A673 (cell line): ENCODE results near the gene FBXL4. TPM values are rescaled to one million over a fixed set of nuclear protein-coding genes. Genes with fewer than 3 reads are reported as not detected.

Experiments
- BruUV-seq: library from RNA; stranded (reverse); fragments of 400-500 nt; replicated peaks from 2 replicates; lab custom pipeline; 2021; lab: Mats Ljungman, UMichigan
- CTCF ChIA-PET: fragments of 300-600 bp; sonication (Branson Sonifier 250); formaldehyde crosslinking; loops from one replicate; lab custom pipeline; 2022; ENCODE audit warnings: antibody characterized with exemption; lab: Charles Lee
- POLR2A ChIA-PET: fragments of 300-600 bp; sonication (Branson Sonifier 250); formaldehyde crosslinking; loops from one replicate; lab custom pipeline; 2022; ENCODE audit warnings: antibody characterized with exemption; ENCODE audit not compliant: low non-redundant PET; lab: Charles Lee
- DNase-seq: peaks from one replicate; pipeline ENCODE4 v3.0.0-alpha.2; 2015; ENCODE audit warnings: low spot score
- H3K27ac ChIP-seq: fragments of 200-600 bp; sonication (generic); 2 replicates; pipeline ENCODE4 v1.5.1; 2016; ENCODE audit warnings: mixed run types, low read depth, mild to moderate bottlenecking, mixed read lengths, antibody characterized with exemption, low read length; ENCODE audit not compliant: poor library complexity, severe bottlenecking
- H3K27me3 ChIP-seq: fragments of 200-600 bp; sonication (generic); replicated peaks from 2 replicates; pipeline ENCODE4 v1.6.1; 2017; ENCODE audit warnings: mixed run types, low read depth, mild to moderate bottlenecking, mixed read lengths, antibody characterized with exemption, low read length; ENCODE audit not compliant: insufficient read depth, poor library complexity
- H3K36me3 ChIP-seq: fragments of 200-600 bp; sonication (generic); 2 replicates; pipeline ENCODE4 v1.6.1; 2016; ENCODE audit warnings: mixed run types, mild to moderate bottlenecking, mixed read lengths, antibody characterized with exemption, low read length; ENCODE audit not compliant: insufficient read depth, poor library complexity, severe bottlenecking
- H3K4me1 ChIP-seq: fragments of 200-600 bp; sonication (generic); 2 replicates; pipeline ENCODE4 v1.6.1; 2017; ENCODE audit warnings: mixed run types, mild to moderate bottlenecking, mixed read lengths, antibody characterized with exemption, low read length; ENCODE audit not compliant: insufficient read depth, poor library complexity, severe bottlenecking
- H3K4me3 ChIP-seq: fragments of 200-600 bp; sonication (generic); 2 replicates; pipeline ENCODE4 v1.5.1; 2016; ENCODE audit warnings: low read depth, mixed run types, mild to moderate bottlenecking, mixed read lengths, low read length; ENCODE audit not compliant: poor library complexity, severe bottlenecking
- H3K9me3 ChIP-seq: fragments of 200-600 bp; sonication (generic); 2 replicates; pipeline ENCODE4 v1.6.1; 2016; ENCODE audit warnings: mixed run types, low read depth, mild to moderate bottlenecking, mixed read lengths, antibody characterized with exemption, low read length; ENCODE audit not compliant: poor library complexity, severe bottlenecking
- CTCF ChIP-seq: fragments of 300-800, 200-600 bp; sonication (generic); conservative IDR thresholded peaks from 2 replicates; pipeline ENCODE4 v1.5.1; 2017; ENCODE audit warnings: low read depth, mild to moderate bottlenecking, antibody characterized with exemption, low read length, moderate library complexity, mixed read lengths
- EZH2 ChIP-seq: fragments of 200-600 bp; sonication (generic); IDR thresholded peaks from 2 replicates; pipeline ENCODE4 v1.6.1; 2017; ENCODE audit warnings: borderline replicate concordance, low read depth, mild to moderate bottlenecking, mixed read lengths, antibody characterized with exemption, low read length; ENCODE audit not compliant: poor library complexity, severe bottlenecking
- intact Hi-C: fragments of 100-400 bp; cut with micrococcal nuclease; formaldehyde crosslinking; loops from one replicate; pipeline ENCODE4 v1.10.0; 2022; ENCODE audit not compliant: unreplicated experiment
- total RNA-seq: library from RNA; stranded (reverse); gene quantifications from 2 replicates; pipeline ENCODE4 v1.2.3, GENCODE V29; 2021

FBXL4 gene
- total RNA-seq, 1 experiment from 2014 or later = 13.2 TPM

GRCh38 chr6:98848539-98849242 lies 99.1 kb downstream of the FBXL4 start:
- no TSS peak for BruUV-seq
- ChIA-PET CTCF (no interaction called here), POLR2A (no interaction called here)
- TF ChIP-seq CTCF (no peak), EZH2 (no peak)
- no peaks in the 10 kb centered on the region for H3K27me3 ChIP-seq
- no peak overlapping the region for H3K27ac ChIP-seq
- no peaks in the 10 kb centered on the region for H3K9me3 ChIP-seq
- intact Hi-C loops = loop anchor here (5.0 to 10.0 kb wide), 4 partner anchors 269 to 1346 kb away; no protein-coding TSS in a partner anchor
- peaks cover 12% of the 10 kb centered on the region for H3K4me1 ChIP-seq
- no peak for DNase-seq
- H3K36me3 ChIP-seq = no peaks in the 10 kb centered on the region
- H3K4me3 ChIP-seq = no peak overlapping the region

GRCh38 chr6:98847779-98848538 lies 99.8 kb downstream of the FBXL4 start:
- Histone ChIP-seq H3K27me3 (no peaks in the 10 kb centered on the region), H3K9me3 (no peaks in the 10 kb centered on the region), H3K27ac (no peak overlapping the region), H3K36me3 (no peaks in the 10 kb centered on the region), H3K4me3 (no peak overlapping the region), H3K4me1 (peaks cover 13% of the 10 kb centered on the region)
- intact Hi-C loops = loop anchor here (5.0 to 10.0 kb wide), 4 partner anchors 269 to 1346 kb away; no protein-coding TSS in a partner anchor
- ChIA-PET CTCF (no interaction called here), POLR2A (no interaction called here)
- no peak for DNase-seq
- no TSS peak for BruUV-seq
- TF ChIP-seq CTCF (no peak), EZH2 (no peak)

- TF ChIP-seq CTCF = no peak
- TF ChIP-seq EZH2 = no peak
- H3K36me3 ChIP-seq = no peaks in the 10 kb centered on the region
- no TSS peak for BruUV-seq
- H3K4me3 ChIP-seq = no peak overlapping the region
- intact Hi-C loops = loop anchor here (5.0 to 10.0 kb wide), 4 partner anchors 270 to 1345 kb away; no protein-coding TSS in a partner anchor
- ChIA-PET POLR2A (interaction anchor here (0.7 kb wide), 1 partner anchor 801 kb away, joined by 3 read pairs; no protein-coding TSS in a partner anchor), CTCF (no interaction called here)
- DNase-seq = no peak
- no peaks in the 10 kb centered on the region for H3K27me3 ChIP-seq
- H3K9me3 ChIP-seq = no peaks in the 10 kb centered on the region
- peaks cover 13% of the 10 kb centered on the region for H3K4me1 ChIP-seq
- H3K27ac ChIP-seq = no peak overlapping the region
Measured at GRCh38 chr6:98847416-98847778, 100.3 kb downstream of the FBXL4 start.
